ENCODE results near the gene RAP1GAP.

DNA sequence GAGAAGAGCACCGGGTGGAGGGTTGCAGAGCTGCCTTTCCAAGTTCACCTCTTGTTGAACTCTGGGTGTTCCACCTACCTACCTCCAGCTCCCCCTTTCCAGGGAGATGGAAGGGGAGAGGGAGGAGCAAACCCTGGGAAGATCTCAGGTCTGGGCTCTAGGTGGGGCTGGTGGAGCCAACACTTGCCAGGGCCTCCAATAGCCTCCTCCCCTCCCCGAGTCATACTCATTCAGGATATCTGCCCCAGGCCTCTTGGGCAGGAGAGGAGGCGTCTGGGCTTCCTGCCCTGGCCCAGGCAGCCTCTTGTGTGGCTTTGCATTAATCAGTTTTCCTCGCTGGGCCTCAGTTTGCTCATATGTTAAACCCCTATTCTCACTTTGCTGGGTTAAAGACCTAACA lies 13.4 kb downstream of the RAP1GAP start:
- TF ChIP-seq, protein P1, sequence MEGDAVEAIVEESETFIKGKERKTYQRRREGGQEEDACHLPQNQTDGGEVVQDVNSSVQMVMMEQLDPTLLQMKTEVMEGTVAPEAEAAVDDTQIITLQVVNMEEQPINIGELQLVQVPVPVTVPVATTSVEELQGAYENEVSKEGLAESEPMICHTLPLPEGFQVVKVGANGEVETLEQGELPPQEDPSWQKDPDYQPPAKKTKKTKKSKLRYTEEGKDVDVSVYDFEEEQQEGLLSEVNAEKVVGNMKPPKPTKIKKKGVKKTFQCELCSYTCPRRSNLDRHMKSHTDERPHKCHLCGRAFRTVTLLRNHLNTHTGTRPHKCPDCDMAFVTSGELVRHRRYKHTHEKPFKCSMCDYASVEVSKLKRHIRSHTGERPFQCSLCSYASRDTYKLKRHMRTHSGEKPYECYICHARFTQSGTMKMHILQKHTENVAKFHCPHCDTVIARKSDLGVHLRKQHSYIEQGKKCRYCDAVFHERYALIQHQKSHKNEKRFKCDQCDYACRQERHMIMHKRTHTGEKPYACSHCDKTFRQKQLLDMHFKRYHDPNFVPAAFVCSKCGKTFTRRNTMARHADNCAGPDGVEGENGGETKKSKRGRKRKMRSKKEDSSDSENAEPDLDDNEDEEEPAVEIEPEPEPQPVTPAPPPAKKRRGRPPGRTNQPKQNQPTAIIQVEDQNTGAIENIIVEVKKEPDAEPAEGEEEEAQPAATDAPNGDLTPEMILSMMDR (IDR thresholded peaks at IDR 0.05), result no peak
- no peak for TF ChIP-seq POLR2A (IDR thresholded peaks at IDR 0.05)
